Fibroblast of peridontal ligament (primary cell): Measurements from ENCODE around the gene VPS52.

ENCODE experiments used
- DNase-seq: peaks from one replicate; pipeline ENCODE4 v3.0.0-alpha.2; 2010; ENCODE audit errors: extremely low read depth

The VPS52 gene

DNA sequence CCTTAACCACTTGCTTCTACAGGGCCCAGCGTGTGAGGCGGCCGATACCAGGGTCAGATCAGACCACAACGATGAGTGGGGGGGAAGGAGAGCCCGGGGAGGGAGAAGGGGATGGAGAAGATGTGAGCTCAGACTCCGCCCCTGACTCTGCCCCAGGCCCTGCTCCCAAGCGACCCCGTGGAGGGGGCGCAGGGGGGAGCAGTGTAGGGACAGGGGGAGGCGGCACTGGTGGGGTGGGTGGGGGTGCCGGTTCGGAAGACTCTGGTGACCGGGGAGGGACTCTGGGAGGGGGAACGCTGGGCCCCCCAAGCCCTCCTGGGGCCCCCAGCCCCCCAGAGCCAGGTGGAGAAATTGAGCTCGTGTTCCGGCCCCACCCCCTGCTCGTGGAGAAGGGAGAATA is 60.5 kb downstream of the VPS52 start:
- DNase-seq, result no peak

DNA sequence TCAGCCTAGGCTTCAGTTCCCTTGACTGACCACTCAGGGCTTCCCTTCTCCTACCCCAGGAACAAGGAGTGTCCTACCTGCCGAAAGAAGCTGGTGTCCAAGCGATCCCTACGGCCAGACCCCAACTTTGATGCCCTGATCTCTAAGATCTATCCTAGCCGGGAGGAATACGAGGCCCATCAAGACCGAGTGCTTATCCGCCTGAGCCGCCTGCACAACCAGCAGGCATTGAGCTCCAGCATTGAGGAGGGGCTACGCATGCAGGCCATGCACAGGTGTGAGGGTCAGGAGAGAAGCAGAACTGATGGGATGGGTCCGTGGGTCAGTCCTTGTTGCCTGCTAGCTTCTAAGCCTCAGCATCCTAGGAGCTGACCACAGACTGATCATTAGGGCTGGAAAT is 61.8 kb downstream of the VPS52 start:
- no peak for DNase-seq

DNA sequence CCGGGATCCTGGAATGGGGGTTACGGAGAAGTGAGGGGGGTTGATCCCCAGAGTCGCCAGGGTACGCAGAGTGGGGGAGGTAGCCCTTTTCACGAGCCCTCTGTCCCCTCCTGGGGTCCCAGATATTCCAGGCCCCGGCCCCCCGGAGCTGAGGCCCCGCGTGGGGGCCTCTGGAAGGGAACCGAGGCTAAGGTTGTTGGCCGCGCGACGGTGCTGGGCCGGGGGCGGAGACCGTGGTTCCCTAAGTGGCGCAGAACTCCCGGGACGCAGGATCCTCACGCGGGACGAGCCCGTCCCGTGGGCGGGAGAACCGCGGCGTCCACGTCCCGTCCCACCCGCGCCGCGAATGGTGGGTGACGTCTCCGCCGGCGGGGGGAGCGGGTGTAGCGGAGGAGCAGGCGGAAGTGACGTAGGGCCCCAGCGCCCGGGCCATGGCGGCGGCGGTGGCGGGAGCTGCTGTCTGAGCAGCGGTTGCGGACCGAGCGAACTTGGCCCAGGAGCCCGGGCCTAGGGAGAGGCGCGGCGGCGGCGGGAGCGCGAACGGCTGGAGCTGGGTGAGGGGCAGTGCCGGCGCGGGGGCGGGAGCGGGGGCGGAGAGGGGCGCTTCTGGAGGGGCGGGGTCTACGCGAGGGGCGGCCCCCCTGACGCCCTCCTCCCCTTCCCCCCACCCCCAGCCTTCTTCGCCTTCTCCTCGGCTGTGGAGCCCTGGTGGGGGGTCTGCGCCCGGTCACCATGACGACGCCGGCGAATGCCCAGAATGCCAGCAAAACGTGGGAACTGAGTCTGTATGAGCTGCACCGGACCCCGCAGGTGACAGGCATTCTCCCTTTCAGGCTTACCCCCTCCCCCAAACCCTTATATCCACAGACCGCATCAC is 63.3 kb downstream of the VPS52 start, which contains the start of gene RING1:
Gene RING1, plus strand, starts transcription at position 410 of the 877 bp plus-strand sequence. Its CDS starts 323 bp downstream, at position 733.
- DNase-seq, result peak; percentile 70

DNA sequence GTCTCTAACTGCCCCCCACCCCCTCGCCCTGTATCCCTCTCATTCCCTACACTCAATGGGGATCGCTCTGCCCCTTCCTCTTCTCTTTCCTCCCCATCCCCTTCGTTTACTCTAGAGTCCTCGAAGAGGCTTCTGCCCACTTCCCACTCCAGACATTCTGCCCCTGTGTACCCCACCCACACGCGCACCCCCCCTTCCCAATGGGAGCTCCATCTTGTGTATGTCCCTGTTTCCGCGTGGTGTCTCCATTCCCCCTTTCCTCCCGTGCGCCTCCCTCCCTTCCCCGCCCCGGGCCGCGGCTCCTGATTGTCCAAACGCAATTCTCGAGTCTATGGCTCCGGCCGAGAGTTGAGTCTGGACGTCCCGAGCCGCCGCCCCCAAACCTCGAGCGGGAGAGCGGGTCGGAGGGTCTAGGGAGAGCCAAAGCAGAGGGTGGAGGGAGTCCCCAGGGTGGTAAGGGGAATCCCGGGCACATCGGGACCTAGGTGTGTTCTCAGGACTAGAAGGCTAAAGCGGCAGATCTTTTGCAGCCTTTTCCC is 64.1 kb downstream of the VPS52 start:
- DNase-seq, result peak; percentile 48

DNA sequence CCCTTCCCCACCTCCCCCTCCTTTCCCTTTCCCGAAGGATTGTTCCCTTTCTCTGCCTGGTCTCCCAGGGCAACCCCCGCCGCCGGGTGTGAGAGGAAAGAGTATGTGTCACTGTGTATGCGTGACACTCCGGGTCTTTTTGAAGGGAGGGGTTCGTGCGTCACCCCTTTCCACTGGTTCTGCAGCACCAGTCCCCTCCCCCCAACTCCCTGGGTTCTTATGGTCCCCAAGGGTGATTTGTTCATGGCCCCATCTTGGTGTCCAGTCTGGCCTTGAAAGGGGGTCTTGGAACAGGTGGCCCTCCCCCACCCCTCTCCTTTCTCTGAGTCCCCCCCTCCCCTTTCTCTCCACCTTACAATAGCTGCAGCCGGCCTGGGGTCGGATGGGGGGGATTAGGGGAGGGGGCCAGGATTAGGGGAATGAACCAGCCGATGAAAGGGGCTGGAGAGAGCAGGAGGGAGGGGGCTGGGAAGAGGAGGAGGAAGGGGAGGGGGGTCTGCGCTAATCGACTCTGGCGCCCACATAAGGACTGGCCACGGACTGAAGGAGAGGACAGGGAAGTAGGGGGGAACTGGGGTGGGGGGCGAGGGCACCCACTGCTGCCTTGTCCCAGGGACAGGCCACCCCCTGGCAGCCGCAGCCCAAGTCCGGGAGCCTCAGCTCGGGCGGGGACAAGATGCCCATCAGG is 64.7 kb downstream of the VPS52 start:
- DNase-seq, result no peak

DNA sequence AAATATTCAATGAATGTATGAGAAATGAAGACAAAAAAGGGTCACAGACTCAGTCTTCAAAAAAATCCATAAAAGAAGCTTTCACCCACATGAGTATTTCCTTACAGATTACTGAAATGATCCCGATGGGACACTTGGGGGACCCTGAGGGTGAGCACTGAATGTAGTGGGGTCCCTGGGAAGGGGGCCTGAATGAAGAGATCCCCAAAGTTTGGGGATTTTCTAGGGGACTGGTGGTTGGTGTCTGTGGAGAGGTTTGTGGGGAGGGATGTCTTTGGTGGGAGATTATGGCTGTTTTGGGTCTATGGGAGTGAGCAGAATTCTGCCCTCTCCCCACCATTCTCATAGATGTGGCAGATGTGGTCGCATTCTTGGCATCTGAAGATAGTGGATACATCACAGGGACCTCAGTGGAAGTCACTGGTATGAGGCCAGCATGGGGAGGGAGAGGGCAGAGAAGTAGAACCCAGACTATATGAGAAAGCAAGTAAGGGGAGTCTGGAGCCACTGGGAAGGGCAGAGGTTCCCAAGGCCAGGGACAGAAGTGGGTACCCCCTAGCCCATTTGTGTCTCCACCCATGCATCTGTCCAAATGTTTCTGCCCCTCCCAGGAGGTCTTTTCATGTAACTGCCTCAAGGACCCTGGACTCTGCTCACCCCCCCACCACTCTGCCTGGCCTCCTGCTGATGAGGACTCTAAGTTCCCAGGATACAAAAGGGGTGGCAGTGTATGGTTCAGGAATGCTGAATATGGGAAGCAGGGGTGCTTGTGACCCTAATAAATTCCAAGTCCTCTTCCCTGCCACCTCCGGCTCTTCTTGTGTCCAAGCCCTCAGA is 65.4 kb downstream of the VPS52 start:
- no peak for DNase-seq

DNA sequence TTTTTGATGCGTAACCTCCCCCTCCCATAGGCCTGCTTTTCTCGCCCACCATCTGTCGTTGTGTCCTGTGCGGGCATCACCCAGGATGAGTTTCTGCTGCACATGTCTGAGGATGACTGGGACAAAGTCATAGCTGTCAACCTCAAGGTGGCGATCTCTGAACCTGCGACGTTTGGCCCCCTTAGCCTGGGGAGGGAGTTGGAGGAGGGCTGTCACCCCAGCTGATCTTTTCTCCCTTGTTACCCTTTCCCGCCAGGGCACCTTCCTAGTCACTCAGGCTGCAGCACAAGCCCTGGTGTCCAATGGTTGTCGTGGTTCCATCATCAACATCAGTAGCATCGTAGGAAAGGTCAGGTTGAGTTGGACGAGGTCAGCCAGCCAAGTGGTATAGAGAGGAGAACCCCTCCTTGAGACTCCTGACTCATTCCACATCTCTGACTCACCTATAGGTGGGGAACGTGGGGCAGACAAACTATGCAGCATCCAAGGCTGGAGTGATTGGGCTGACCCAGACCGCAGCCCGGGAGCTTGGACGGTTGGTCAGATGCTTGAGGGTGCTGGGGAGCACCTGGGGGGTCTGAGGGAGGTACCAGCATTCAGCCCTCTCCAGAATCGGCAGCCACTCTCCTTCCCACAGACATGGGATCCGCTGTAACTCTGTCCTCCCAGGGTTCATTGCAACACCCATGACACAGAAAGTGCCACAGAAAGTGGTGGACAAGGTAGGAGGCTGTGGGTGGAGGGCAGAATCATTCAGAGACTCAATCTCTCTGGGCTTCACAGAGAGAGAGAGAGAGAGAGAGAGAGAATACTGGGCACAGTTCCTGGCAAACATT is 66.3 kb downstream of the VPS52 start:
- DNase-seq, result no peak

DNA sequence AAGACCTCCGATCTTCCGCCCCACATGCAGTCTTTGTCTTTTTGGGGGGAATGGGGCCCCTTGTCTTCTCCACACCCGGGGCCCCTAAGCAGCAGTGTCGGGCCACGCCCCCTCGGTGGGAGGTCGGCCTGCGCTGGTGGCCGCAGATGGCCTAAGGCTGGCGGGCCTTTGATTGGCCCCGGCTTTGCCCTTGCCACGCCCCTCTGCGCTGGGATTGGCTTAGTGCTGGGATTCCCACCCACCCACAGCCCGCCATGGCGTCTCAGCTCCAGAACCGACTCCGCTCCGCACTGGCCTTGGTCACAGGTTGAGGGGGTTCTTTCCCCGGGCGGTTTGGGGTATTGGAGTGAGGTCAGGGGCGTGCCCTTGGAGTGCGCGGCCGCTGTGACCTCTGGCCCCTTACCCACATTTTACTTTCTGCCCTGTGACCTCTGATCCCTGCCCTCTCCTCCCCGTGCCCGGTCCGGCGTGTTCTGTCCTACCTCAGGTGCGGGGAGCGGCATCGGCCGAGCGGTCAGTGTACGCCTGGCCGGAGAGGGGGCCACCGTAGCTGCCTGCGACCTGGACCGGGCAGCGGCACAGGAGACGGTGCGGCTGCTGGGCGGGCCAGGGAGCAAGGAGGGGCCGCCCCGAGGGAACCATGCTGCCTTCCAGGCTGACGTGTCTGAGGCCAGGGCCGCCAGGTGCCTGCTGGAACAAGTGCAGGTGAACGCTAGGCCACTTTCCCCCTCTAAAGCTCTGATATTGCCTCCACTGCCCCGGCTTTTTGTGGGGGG is 67.1 kb downstream of the VPS52 start, which contains the start of gene HSD17B8:
Gene HSD17B8, plus strand, starts transcription at position 241 of the 776 bp plus-strand sequence. Its CDS starts 14 bp downstream, at position 255.
- DNase-seq, result peak; percentile 81

DNA sequence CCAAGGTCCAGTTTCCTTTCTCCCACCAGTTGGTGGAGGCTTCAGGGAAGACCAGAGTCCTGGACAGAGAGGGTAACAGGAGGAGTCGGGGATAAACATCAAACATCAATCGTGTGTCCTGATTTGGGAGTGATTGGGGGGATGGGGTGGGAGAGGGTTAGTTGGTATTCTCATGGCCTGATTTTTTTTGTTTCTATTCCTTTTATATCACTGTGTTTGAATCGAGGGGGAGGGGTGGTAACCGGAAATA is 67.6 kb downstream of the VPS52 start:
- no peak for DNase-seq

DNA sequence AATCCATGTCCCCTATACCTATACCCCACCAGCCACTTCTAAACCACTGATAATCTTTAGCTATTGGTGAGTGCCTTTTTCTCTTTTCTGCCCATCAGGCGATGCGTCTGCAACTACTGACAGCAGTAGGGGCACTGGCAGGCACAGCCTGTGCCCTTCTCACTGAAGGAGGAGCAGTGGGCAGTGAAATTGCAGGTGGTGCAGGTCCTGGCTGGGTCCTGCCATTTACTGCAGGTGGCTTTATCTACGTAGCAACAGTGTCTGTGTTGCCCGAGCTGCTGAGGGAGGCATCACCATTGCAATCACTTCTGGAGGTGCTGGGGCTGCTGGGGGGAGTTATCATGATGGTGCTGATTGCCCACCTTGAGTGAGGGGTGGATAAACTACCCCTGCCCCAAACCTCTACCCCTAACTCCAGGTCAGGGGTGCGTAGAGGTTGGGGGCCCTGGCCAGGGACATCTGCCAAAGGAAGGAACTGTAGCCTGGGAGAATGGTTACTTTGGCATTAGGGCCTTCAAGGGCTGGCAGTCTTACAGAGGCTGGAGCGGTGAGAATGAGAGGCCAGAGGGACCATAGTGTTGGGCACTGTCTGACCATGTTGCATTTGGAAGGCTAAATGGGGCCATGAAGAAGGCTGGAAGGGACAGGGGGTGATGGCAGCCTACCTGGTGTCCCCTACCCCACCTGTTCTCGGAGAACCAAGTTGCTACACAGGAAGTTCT is 68.1 kb downstream of the VPS52 start:
- DNase-seq, result no peak

DNA sequence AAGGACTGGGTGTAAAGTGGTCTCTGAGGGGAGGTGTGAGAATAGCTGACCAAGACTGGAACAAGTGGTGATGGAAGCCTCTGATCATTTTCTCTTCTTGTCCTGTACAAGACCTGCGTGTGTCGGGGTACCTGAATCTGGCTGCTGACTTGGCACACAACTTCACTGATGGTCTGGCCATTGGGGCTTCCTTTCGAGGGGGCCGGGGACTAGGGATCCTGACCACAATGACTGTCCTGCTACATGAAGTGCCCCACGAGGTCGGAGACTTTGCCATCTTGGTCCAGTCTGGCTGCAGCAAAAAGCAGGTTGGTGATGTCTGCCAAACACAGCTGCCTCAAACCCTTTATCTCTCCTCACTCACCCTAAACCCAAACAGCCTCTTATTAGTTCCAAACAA is 68.9 kb downstream of the VPS52 start:
- DNase-seq, result no peak

DNA sequence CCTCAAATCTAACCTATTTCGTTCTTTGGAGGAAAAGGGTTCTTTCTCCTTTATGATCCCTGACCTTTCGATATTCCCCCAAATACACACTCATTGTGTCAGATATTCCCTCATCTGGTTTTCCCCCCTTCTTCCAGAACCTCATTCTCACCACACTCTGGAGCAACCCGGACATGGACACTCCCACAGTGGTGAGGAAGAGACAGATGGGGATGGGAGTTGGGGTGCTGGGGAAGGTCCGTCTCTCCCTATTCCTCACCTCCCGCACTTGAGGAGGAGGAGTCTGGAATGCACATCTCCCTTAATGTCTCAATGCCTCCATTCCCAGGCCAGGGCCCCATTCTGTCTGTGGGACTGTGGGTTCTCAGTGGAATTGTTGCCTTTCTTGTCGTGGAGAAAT is 69.7 kb downstream of the VPS52 start:
- no peak for DNase-seq

DNA sequence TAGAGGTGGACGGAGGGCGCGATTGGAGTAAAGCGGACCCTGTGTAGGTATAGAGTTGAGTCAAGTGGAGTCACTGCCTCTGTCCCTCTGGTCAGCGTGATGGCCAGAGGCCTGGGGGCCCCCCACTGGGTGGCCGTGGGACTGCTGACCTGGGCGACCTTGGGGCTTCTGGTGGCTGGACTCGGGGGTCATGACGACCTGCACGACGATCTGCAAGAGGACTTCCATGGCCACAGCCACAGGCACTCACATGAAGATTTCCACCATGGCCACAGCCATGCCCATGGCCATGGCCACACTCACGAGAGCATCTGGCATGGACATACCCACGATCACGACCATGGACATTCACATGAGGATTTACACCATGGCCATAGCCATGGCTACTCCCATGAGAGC is 70.5 kb downstream of the VPS52 start:
- DNase-seq, result no peak
